Neutrophil (primary cell): ENCODE data around the gene PTPRCAP.

Experiments
- H3K27ac ChIP-seq: fragments of 200-600 bp; sonication (generic); 2 replicates; pipeline ENCODE4 v1.5.1; 2016; ENCODE audit warnings: mild to moderate bottlenecking, moderate library complexity
- H3K27me3 ChIP-seq: fragments of 200-600 bp; sonication (generic); 2 replicates; pipeline ENCODE4 v1.6.0; 2016; ENCODE audit warnings: mild to moderate bottlenecking
- H3K36me3 ChIP-seq: fragments of 200-600 bp; sonication (generic); 2 replicates; pipeline ENCODE4 v1.5.1; 2017
- H3K4me1 ChIP-seq, 2 experiments: fragments of 200-600 bp in 1 of 2; sonication (generic) in 1 of 2; 1 replicate in 1 of 2; 2 replicates in 1 of 2; pipeline versions ENCODE4 v1.5.1 to v1.6.1; 2013 to 2016; ENCODE audit warnings: low read depth in 1 of 2, low read length in 1 of 2, mild to moderate bottlenecking in 1 of 2, moderate library complexity in 1 of 2; ENCODE audit not compliant: control insufficient read depth in 1 of 2, insufficient read depth in 1 of 2
- H3K4me3 ChIP-seq, 2 experiments: fragments of 200-600 bp in 1 of 2; sonication (generic) in 1 of 2; 1 replicate in 1 of 2; 2 replicates in 1 of 2; pipeline ENCODE4 v1.5.1; 2013 to 2016; ENCODE audit warnings: low read depth in 1 of 2, low read length in 1 of 2, mild to moderate bottlenecking in 1 of 2, moderate library complexity in 1 of 2
- H3K9me3 ChIP-seq: fragments of 200-600 bp; sonication (generic); 2 replicates; pipeline ENCODE4 v1.5.1; 2016
- CTCF ChIP-seq: fragments of 200-600 bp; sonication (generic); IDR thresholded peaks from 2 replicates; pipeline ENCODE4 v1.5.1; 2016; ENCODE audit warnings: antibody characterized with exemption

PTPRCAP gene

GRCh38 chr11:67469508-67469811 lies 32.0 kb upstream of the PTPRCAP start:
- no peaks in the 10 kb centered on the region for H3K36me3 ChIP-seq
- no peaks in the 10 kb centered on the region for H3K9me3 ChIP-seq
- no peak for TF ChIP-seq CTCF
- peak overlapping the region; percentile 69 to 91 for H3K4me3 ChIP-seq
- H3K27ac ChIP-seq: peak overlapping the region; percentile 73
- H3K27me3 ChIP-seq: no peaks in the 10 kb centered on the region
- peaks cover 19 to 31% of the 10 kb centered on the region in 2 experiments for H3K4me1 ChIP-seq

DNA sequence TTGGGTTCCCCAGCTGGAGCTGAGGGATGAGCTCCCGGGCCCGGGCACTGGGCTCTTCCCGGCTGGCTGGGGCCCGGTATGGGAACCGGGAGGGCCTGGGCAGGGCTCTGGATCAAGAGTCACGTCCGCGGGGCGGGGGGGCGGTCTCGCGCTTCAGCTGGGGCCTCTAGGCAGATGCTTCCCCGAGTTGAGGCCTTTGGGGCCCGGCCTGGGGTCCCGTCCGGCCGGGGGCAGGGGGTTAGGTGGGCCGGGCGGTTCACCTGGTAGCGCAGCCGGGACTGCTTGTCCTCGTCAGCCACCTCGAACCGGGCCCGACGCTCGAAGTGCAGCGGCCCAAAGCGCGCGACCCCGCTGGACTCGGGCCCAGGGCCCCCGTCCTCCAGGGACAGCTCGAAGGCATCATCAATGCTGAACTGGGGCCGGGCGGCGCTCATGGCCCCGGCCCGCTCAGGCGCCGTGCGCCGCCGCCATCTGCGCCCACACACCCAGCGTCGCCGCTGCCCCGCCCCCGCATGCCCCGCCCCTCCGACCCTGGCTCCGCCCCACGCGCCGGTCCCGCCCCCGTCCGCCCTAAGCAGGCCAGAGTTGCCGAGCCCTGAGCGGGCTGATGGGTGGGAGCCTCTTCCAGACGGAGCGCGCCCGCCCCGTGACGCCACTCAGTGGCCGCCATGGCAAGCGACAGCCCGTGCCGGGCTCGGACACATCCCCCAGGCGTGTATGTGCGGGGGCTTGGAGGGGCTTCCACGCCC lies 31.5 kb upstream of the PTPRCAP start, which contains the start of gene TMEM134:
Gene TMEM134, minus strand, starts transcription at position 493 of the 749 bp plus-strand sequence. Its CDS starts 59 bp downstream, at position 434.
- no peaks in the 10 kb centered on the region for H3K27me3 ChIP-seq
- TF ChIP-seq CTCF: peak; percentile 68
- no peaks in the 10 kb centered on the region for H3K36me3 ChIP-seq
- peak within 1 kb of the TSS; percentile 69 to 91 for H3K4me3 ChIP-seq
- H3K9me3 ChIP-seq: no peaks in the 10 kb centered on the region
- peaks cover 25 to 37% of the 10 kb centered on the region in 2 experiments for H3K4me1 ChIP-seq
- H3K27ac ChIP-seq: peak within 1 kb of the TSS; percentile 73

DNA sequence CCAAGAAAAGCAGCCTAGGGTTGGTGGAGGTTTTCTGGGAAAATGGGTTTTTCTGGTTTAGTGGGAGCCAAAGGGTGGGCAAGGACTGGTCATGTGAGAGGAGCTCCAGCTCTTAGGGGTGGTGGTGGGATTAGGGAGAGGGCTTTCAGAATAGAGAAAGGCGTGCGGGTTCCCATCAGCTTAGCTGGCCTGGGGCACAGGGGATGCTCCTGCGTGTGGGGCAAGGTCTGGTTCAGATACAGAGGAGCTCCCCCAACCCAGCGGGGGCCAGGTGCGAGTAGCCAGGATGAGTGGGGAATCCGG lies 30.9 kb upstream of the PTPRCAP start:
- Histone ChIP-seq H3K9me3 (no peaks in the 10 kb centered on the region), H3K27ac (peak overlapping the region; percentile 73), H3K27me3 (no peaks in the 10 kb centered on the region), H3K4me3 (peak overlapping the region; percentile 69 to 91), H3K4me1 (peaks cover 27 to 39% of the 10 kb centered on the region in 2 experiments), H3K36me3 (no peaks in the 10 kb centered on the region)
- no peak for TF ChIP-seq CTCF

- Histone ChIP-seq H3K36me3 (no peaks in the 10 kb centered on the region), H3K4me3 (peak overlapping the region; percentile 69 to 91), H3K27me3 (no peaks in the 10 kb centered on the region), H3K27ac (peak overlapping the region; percentile 73), H3K9me3 (no peaks in the 10 kb centered on the region), H3K4me1 (peaks cover 27 to 39% of the 10 kb centered on the region in 2 experiments)
- no peak for TF ChIP-seq CTCF
These were observed 30.6 kb upstream of the PTPRCAP start for GRCh38 chr11:67468056-67468455.

DNA sequence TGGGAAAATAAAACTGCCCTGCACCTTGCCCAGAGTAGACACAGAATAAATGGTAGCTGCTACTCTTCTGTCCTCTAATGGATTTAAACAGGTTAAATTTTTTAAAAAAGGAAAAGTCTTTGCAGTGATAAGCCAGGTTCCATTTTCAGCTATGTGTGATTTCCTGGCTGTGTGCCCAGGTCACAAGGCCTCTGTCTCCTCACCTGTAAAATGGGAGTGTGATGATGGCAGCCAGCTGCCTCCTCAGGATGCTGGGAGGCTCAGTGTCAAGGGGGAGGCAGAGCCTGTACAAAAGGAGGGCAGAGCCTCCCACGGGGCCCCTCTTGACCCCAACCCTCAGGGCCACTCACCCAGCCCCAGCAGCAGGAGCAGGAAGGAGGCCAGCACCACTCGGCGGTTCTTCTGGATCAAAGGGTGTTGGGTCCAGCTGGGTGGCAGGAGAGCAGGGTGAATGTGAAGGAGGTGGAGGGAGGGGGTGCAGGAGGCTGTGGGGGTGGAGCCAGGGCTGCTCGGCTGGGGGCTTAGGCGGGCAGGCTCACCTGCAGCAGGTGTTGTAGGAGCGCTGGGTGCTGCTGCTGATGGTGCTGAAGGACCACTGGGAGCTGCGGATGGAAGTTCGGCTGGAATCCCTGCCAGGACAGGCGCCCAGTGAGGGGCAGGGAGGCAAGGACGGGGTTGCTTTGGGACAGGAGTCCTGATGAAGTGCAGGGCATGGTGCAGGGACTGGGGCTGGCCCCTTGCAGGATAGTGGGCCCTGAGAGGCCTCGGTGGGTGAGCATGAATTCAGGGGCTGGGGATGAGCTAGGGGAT lies 29.7 kb upstream of the PTPRCAP start:
- Histone ChIP-seq H3K27ac (peak overlapping the region; percentile 43), H3K4me3 (no peak overlapping the region), H3K36me3 (no peaks in the 10 kb centered on the region), H3K9me3 (no peaks in the 10 kb centered on the region), H3K4me1 (peaks cover 27 to 39% of the 10 kb centered on the region in 2 experiments), H3K27me3 (no peaks in the 10 kb centered on the region)
- no peak for TF ChIP-seq CTCF
